ENCODE measurements around the gene TAF13.

Gene TAF13

DNA sequence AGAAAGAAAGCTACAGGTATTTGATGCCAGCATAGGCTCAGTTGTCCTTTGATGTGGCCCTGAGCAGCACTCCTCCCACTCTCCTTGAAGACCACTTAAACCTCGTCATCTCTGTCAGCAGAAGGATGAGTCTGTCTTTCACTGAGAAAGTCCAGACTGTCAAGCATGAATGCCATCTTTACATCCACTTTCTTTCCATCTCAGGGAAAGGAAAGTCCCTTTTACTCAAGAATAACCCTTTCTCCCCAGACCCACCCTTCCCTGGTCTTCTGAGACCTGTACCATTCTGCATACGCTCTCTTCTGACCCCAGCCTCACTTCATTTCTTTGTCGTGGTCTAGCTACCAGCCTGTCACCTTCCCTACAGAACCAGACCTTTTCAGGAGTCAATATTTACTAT is 34.1 kb upstream of the TAF13 start:
- H3K27me3 ChIP-seq (replicated peaks; ENCODE audit: control insufficient read depth, insufficient read depth, low read length) = peaks cover 13% of the 10 kb centered on the region

DNA sequence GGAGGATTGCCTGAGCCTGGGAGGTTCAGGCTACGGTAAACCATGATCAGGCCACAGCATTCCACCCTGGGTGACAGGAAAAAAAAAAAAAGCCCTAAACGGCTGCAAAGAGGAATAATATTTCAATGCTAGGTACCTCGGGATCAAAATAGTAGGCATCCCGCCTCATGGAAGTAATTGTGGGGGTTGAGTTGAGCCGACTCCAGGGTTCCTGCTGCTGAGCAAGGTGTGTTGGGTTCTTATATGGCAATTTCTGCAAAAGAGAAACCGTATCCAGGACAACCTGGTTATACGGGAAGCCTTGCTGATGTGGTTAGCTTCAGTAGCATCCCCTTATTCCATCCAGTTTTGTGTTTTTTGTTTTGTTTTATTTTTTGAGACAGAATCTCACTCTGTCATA is 32.0 kb upstream of the TAF13 start:
- DNase-seq (ENCODE audit: low read depth) = no peak
- no peak overlapping the region for H3K4me3 ChIP-seq (ENCODE audit: low read length)
- no peaks in the 10 kb centered on the region for H3K9me3 ChIP-seq (ENCODE audit: control insufficient read depth, low read length)
- H3K4me1 ChIP-seq (ENCODE audit: control insufficient read depth, insufficient read depth, low read length) = peaks cover 22% of the 10 kb centered on the region
- no peak overlapping the region for H3K9ac ChIP-seq (ENCODE audit: low read length)
- peaks cover 5% of the 10 kb centered on the region for H3K36me3 ChIP-seq (ENCODE audit: control insufficient read depth, insufficient read depth, low read length, severe bottlenecking)
- H3K27me3 ChIP-seq (replicated peaks; ENCODE audit: control insufficient read depth, insufficient read depth, low read length) = no peaks in the 10 kb centered on the region

More for the DNA sequence above, 34.1 kb upstream of the TAF13 start:
- Histone ChIP-seq H3K9me3 (ENCODE audit: control insufficient read depth, low read length) (no peaks in the 10 kb centered on the region), H3K4me3 (ENCODE audit: low read length) (no peak overlapping the region), H3K9ac (ENCODE audit: low read length) (no peak overlapping the region), H3K4me1 (ENCODE audit: control insufficient read depth, insufficient read depth, low read length) (peaks cover 22% of the 10 kb centered on the region), H3K36me3 (ENCODE audit: control insufficient read depth, insufficient read depth, low read length, severe bottlenecking) (no peaks in the 10 kb centered on the region)
- no peak for DNase-seq (ENCODE audit: low read depth)

DNA sequence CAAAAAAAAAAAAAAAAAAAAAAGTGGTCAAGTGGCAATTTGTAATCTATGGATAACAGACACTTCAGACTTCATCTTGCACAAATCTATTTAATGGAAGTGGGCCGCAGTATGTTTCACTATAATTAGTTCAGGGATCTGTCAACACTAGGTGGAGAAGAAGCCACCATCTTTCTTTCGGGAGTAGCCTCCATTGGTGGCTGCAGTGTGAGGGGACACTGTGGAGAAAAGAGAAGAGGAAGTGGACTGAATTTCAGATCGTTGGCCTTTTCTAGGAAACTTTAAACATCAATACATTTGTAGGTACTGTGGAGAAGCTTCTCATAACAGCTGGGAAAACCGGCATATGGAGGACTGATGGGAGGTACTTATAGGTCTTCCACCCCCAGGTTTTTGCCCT is 30.1 kb upstream of the TAF13 start:
- Histone ChIP-seq H3K9ac (ENCODE audit: low read length) (no peak overlapping the region), H3K4me3 (ENCODE audit: low read length) (no peak overlapping the region), H3K27me3 (replicated peaks; ENCODE audit: control insufficient read depth, insufficient read depth, low read length) (no peaks in the 10 kb centered on the region), H3K36me3 (ENCODE audit: control insufficient read depth, insufficient read depth, low read length, severe bottlenecking) (peaks cover 10% of the 10 kb centered on the region), H3K9me3 (ENCODE audit: control insufficient read depth, low read length) (no peaks in the 10 kb centered on the region), H3K4me1 (ENCODE audit: control insufficient read depth, insufficient read depth, low read length) (peaks cover 14% of the 10 kb centered on the region)
- no peak for DNase-seq (ENCODE audit: low read depth)

DNA sequence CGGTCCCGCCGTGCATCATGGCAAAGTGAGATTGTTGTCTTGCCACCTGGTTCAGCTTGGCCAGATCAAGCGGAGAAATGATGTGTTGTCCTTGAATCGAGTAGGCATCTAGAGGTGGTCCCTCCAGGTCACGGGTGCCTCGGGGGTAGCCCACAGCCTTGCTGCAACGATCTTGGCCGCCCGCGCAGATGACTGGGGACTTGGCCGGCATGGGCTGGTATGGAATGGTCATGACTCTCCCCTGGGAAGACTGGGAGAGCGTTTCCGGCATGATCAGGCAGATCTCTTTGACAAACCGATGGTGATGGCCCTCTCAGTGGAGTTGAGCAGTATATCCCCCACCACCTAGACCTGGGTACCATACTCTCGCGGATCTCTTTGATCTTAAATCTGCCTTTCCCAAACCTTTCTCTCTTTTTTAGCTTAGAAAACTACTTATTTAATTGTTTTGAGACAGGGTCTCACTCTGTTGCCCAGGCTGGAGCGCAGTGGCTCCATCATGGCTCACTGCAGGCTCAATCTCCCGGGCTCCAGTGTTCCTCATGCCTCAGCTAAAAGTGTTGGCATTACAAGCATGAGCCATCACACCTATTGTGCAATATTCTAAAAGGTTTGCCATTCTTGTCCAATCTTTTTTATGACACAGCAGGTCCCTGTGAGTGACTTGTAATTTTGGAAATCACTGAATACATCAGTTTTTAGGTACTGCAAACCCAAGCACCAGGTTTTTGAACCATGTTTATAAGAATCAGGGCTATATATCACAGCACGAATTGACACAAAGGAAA is 28.8 kb upstream of the TAF13 start:
- Histone ChIP-seq H3K9me3 (ENCODE audit: control insufficient read depth, low read length) (no peaks in the 10 kb centered on the region), H3K36me3 (ENCODE audit: control insufficient read depth, insufficient read depth, low read length, severe bottlenecking) (peaks cover 10% of the 10 kb centered on the region), H3K4me3 (ENCODE audit: low read length) (no peak overlapping the region), H3K27me3 (replicated peaks; ENCODE audit: control insufficient read depth, insufficient read depth, low read length) (no peaks in the 10 kb centered on the region), H3K9ac (ENCODE audit: low read length) (no peak overlapping the region), H3K4me1 (ENCODE audit: control insufficient read depth, insufficient read depth, low read length) (peaks cover 16% of the 10 kb centered on the region)
- peak; percentile 9 for DNase-seq (ENCODE audit: low read depth)

DNA sequence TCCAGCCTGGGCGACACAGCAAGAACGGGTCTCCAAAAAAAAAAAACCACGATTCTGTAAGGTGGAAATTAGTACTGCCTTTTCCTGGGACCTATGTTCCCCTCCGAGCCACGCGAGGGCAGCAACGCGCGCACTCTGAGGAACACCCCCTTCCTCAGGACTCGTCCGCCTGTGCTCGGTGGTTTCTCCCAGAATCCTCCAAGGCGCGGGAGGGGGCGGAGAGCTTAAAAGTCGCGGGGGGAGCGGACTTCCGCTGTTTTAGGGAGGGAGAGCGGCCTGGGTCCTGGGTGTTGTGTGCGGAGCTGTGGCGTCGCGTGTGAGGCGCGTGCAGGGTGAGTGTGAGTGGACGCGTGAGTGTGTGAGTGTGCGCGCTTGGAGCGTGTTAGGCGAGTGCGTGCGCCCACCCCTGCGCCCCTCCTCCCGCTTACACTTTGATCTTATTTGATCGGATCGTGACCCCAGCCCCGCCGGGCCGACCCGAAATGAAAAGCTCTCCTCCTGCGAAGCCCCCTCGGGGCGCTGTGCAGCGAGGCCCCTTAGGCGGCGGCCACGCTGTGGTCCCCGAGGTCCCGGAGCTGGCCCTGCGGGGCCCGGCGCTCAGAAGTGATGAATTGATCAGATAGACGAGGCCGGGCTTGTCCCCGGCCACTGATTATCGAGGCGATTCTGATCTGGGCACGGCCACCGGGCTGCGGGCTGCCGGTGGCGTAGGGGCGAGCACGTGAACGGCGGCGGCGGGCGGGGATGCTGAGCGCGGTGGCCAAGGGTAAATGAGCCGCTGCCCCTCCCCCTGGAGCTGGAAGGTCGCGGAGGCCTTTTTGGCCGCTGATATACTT is 24.4 kb upstream of the TAF13 start:
- H3K27me3 ChIP-seq (replicated peaks; ENCODE audit: control insufficient read depth, insufficient read depth, low read length) = no peaks in the 10 kb centered on the region
- no peaks in the 10 kb centered on the region for H3K9me3 ChIP-seq (ENCODE audit: control insufficient read depth, low read length)
- H3K9ac ChIP-seq (ENCODE audit: low read length) = peak overlapping the region; percentile 99
- DNase-seq (ENCODE audit: low read depth) = peak; percentile 99
- peak overlapping the region; percentile 98 for H3K4me3 ChIP-seq (ENCODE audit: low read length)
- H3K4me1 ChIP-seq (ENCODE audit: control insufficient read depth, insufficient read depth, low read length) = peaks cover 16% of the 10 kb centered on the region
- H3K36me3 ChIP-seq (ENCODE audit: control insufficient read depth, insufficient read depth, low read length, severe bottlenecking) = peaks cover 23% of the 10 kb centered on the region

DNA sequence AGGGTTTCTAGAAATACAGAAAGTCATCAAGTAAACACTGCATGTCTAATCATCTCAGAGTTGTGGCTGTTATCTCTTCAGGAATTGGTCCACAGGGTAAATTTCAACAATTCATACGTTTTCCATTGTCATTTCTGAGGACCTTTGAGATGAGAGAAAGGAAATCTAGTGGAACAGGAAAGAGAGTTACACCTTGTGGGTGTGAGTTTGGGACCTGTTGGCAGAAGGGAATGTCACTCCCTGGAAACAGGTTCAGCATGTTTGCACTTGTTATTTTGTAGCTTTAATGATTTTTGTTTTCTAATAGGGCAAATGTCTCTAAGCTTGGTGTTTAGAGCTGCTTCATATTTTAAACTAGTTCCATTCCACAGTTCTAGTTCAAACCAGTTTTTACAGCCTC is 20.3 kb upstream of the TAF13 start:
- peaks cover 31% of the 10 kb centered on the region for H3K36me3 ChIP-seq (ENCODE audit: control insufficient read depth, insufficient read depth, low read length, severe bottlenecking)
- H3K9ac ChIP-seq (ENCODE audit: low read length) = no peak overlapping the region
- H3K27me3 ChIP-seq (replicated peaks; ENCODE audit: control insufficient read depth, insufficient read depth, low read length) = no peaks in the 10 kb centered on the region
- H3K4me1 ChIP-seq (ENCODE audit: control insufficient read depth, insufficient read depth, low read length) = peaks cover 25% of the 10 kb centered on the region
- H3K4me3 ChIP-seq (ENCODE audit: low read length) = no peak overlapping the region
- H3K9me3 ChIP-seq (ENCODE audit: control insufficient read depth, low read length) = no peaks in the 10 kb centered on the region
- DNase-seq (ENCODE audit: low read depth) = no peak

DNA sequence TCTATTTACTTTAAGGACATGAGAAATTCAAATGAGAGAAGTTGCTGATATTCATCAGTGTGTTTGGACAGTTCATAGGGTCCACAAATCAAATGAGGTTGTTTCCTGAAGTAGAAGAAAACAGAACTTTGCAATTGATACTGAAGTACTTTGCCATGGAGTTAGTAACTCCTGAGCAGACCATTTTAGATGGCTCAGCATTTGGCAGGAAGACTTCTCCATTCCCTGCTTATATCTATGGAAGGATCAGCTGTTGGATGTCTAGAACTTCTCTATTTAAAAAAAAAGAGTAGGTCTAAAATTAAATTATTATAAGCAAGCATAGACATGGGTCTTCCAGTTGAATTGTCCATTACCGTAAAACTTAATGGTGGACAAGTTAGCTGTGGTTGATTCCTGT is 19.8 kb upstream of the TAF13 start:
- no peak overlapping the region for H3K9ac ChIP-seq (ENCODE audit: low read length)
- no peak overlapping the region for H3K4me3 ChIP-seq (ENCODE audit: low read length)
- H3K27me3 ChIP-seq (replicated peaks; ENCODE audit: control insufficient read depth, insufficient read depth, low read length) = no peaks in the 10 kb centered on the region
- peaks cover 25% of the 10 kb centered on the region for H3K4me1 ChIP-seq (ENCODE audit: control insufficient read depth, insufficient read depth, low read length)
- H3K9me3 ChIP-seq (ENCODE audit: control insufficient read depth, low read length) = no peaks in the 10 kb centered on the region
- no peak for DNase-seq (ENCODE audit: low read depth)
- peaks cover 31% of the 10 kb centered on the region for H3K36me3 ChIP-seq (ENCODE audit: control insufficient read depth, insufficient read depth, low read length, severe bottlenecking)

DNA sequence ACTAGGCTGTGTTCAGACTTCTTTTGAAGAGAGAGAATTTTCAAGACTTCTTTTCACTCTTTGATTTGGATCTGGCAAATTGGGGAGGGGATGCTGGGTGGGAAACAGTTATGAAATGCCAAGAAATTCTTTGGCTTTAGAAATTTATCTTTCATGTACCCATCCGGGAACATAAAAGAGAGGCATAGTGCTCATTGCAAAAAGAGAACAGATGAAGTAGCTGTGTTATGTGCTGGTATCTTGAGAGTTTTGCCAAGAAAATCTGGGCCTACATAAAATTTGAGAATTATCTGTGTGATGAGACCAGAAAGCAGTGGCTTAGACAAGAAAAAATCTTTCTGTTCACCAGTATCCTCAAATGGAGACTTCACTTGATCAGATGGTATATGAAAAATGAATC is 19.1 kb upstream of the TAF13 start:
- H3K9ac ChIP-seq (ENCODE audit: low read length) = peak overlapping the region; percentile 22
- H3K36me3 ChIP-seq (ENCODE audit: control insufficient read depth, insufficient read depth, low read length, severe bottlenecking) = peaks cover 31% of the 10 kb centered on the region
- H3K9me3 ChIP-seq (ENCODE audit: control insufficient read depth, low read length) = no peaks in the 10 kb centered on the region
- H3K27me3 ChIP-seq (replicated peaks; ENCODE audit: control insufficient read depth, insufficient read depth, low read length) = no peaks in the 10 kb centered on the region
- H3K4me1 ChIP-seq (ENCODE audit: control insufficient read depth, insufficient read depth, low read length) = peaks cover 29% of the 10 kb centered on the region
- H3K4me3 ChIP-seq (ENCODE audit: low read length) = no peak overlapping the region
- DNase-seq (ENCODE audit: low read depth) = no peak

DNA sequence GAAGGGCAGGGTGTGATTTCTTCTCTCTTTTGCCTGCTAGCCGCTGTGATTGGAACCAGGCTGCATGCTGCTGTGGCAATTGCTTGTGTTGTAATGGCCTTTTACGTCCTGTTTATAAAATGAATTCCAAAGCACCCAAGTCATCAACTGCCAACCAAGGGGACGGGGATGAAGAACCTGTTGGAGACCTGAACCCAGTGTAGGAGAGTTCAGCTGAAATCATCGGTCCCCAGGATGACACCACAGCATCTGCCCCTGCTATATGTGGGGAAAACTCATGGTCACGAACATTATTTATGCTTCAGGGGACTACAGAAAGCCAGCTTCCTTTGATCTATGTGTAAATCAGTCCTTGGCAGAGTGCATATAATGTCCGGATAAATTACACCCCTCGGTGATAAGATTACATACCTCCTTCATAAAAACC is 18.6 kb upstream of the TAF13 start:
- Histone ChIP-seq H3K27me3 (replicated peaks; ENCODE audit: control insufficient read depth, insufficient read depth, low read length) (no peaks in the 10 kb centered on the region), H3K9ac (ENCODE audit: low read length) (peak overlapping the region; percentile 22), H3K36me3 (ENCODE audit: control insufficient read depth, insufficient read depth, low read length, severe bottlenecking) (peaks cover 31% of the 10 kb centered on the region), H3K4me1 (ENCODE audit: control insufficient read depth, insufficient read depth, low read length) (peaks cover 28% of the 10 kb centered on the region), H3K4me3 (ENCODE audit: low read length) (no peak overlapping the region), H3K9me3 (ENCODE audit: control insufficient read depth, low read length) (no peaks in the 10 kb centered on the region)
- DNase-seq (ENCODE audit: low read depth) = peak; percentile 46

DNA sequence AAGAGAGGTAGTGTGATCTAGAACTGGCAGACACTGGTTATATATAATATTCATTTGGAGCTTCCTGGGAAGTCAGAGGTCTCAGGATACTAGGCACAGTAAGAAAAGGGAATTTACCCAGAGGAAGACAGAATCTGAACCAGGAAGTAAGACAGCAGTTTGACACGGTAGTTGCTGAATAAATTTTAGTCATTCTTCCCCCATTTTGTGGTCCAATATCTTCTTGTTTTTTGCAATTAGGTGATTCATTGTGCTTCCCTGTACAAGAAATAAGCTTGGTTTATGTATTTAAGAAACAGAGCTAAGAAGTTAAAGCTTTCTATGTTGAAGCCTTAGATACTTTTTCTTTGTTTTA is 16.0 kb upstream of the TAF13 start:
- peak overlapping the region; percentile 91 for H3K9ac ChIP-seq (ENCODE audit: low read length)
- peak overlapping the region; percentile 91 for H3K4me3 ChIP-seq (ENCODE audit: low read length)
- H3K9me3 ChIP-seq (ENCODE audit: control insufficient read depth, low read length) = no peaks in the 10 kb centered on the region
- H3K36me3 ChIP-seq (ENCODE audit: control insufficient read depth, insufficient read depth, low read length, severe bottlenecking) = peaks cover 31% of the 10 kb centered on the region
- H3K27me3 ChIP-seq (replicated peaks; ENCODE audit: control insufficient read depth, insufficient read depth, low read length) = no peaks in the 10 kb centered on the region
- DNase-seq (ENCODE audit: low read depth) = peak; percentile 48
- peaks cover 28% of the 10 kb centered on the region for H3K4me1 ChIP-seq (ENCODE audit: control insufficient read depth, insufficient read depth, low read length)

DNA sequence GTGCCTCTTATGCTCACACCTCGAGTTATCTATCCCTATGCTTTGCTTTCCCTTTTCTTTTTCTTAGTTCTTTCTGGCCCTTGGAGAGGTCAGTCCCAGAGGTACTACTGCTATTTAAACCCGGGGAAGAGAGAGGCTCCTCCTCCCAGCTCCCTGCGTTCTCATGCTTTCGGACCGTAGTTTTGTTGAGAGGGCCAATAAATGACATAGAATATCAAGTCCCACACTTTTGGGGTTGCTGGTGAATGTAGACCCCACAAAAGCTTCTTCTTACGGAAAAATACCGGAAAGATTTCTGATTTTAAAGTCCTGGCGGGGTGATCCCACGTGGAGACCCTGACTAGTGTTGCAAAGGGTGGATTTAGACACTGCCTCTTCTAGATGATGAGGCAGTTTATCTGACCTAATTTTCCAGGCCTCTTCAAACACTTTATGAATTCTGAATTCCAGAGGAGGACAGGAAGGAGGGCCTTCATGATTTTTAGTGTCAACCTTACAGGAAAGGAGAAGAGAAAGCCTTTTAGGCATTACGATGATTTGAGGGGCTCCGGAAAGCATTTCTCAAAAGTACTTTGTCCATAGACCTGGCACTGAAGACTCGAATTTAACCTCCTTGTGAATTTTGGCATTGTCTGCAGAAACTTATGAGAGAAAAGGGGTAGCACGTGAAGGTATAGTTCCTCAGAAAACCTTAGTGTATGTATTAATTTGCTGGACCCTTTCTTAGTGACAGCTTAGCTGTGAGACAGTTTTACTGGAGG is 15.5 kb upstream of the TAF13 start:
- DNase-seq (ENCODE audit: low read depth) = peak; percentile 80
- Histone ChIP-seq H3K4me3 (ENCODE audit: low read length) (peak overlapping the region; percentile 91), H3K27me3 (replicated peaks; ENCODE audit: control insufficient read depth, insufficient read depth, low read length) (no peaks in the 10 kb centered on the region), H3K9ac (ENCODE audit: low read length) (peak overlapping the region; percentile 91), H3K36me3 (ENCODE audit: control insufficient read depth, insufficient read depth, low read length, severe bottlenecking) (peaks cover 28% of the 10 kb centered on the region), H3K9me3 (ENCODE audit: control insufficient read depth, low read length) (no peaks in the 10 kb centered on the region), H3K4me1 (ENCODE audit: control insufficient read depth, insufficient read depth, low read length) (peaks cover 28% of the 10 kb centered on the region)
